ENCODE results near the gene AGO1.
"Not testable (repeated sequence)": the region's sequence is repeated elsewhere in the genome, so short reads cannot be mapped to it uniquely, and the experiment has no call there.

- TF ChIP-seq, protein P1, sequence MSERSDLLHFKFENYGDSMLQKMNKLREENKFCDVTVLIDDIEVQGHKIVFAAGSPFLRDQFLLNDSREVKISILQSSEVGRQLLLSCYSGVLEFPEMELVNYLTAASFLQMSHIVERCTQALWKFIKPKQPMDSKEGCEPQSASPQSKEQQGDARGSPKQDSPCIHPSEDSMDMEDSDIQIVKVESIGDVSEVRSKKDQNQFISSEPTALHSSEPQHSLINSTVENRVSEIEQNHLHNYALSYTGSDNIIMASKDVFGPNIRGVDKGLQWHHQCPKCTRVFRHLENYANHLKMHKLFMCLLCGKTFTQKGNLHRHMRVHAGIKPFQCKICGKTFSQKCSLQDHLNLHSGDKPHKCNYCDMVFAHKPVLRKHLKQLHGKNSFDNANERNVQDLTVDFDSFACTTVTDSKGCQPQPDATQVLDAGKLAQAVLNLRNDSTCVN (CRISPR knock-in tag; IDR thresholded peaks at IDR 0.05; ENCODE audit: borderline replicate concordance) = not testable (repeated sequence)
- not testable (repeated sequence) for TF ChIP-seq TCF12 (IDR thresholded peaks at IDR 0.05); TCF12 (CRISPR knock-in tag; IDR thresholded peaks at IDR 0.05); RXRA (CRISPR knock-in tag; IDR thresholded peaks at IDR 0.05); EP300 (IDR thresholded peaks at IDR 0.05; ENCODE audit: low read depth in 2 of 2, low read length in 2 of 2); EP300 (CRISPR knock-in tag; IDR thresholded peaks at IDR 0.05; ENCODE audit: borderline replicate concordance); MXI1 (IDR thresholded peaks at IDR 0.05; ENCODE audit: borderline replicate concordance, low read depth, low read length); RAD51 (IDR thresholded peaks at IDR 0.05; ENCODE audit: borderline replicate concordance)
- TF ChIP-seq, protein P2, sequence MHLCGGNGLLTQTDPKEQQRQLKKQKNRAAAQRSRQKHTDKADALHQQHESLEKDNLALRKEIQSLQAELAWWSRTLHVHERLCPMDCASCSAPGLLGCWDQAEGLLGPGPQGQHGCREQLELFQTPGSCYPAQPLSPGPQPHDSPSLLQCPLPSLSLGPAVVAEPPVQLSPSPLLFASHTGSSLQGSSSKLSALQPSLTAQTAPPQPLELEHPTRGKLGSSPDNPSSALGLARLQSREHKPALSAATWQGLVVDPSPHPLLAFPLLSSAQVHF (CRISPR knock-in tag; IDR thresholded peaks at IDR 0.05) = not testable (repeated sequence)
Measured at GRCh38 chr1:35874115-35874514, 8.9 kb upstream of the AGO1 start.
